ENCODE data around the gene PINK1. TPM values are rescaled to one million over a fixed set of nuclear protein-coding genes. Genes with fewer than 3 reads are reported as not detected.

Gene PINK1
- total RNA-seq, 4 donors from 2014 or later, result 149 to 173 (median 161) TPM

GRCh38 chr1:20597650-20598049 lies 35.6 kb upstream of the PINK1 start:
- DNase-seq (ENCODE audit: low spot score in 2 of 2), result no peak
- no peak overlapping the region for H3K4me3 ChIP-seq (ENCODE audit: low read depth, poor library complexity, severe bottlenecking)
- no peak for TF ChIP-seq CTCF (IDR thresholded peaks at IDR 0.05)
- TF ChIP-seq POLR2A (IDR thresholded peaks at IDR 0.05), result no peak
- intact Hi-C loops (cut with DNase I; ENCODE audit: low total_unique reads), result no loop called here
- 72 to 78% methylated on average over 3 of the region's 3 CpGs for WGBS, 2 donors

DNA sequence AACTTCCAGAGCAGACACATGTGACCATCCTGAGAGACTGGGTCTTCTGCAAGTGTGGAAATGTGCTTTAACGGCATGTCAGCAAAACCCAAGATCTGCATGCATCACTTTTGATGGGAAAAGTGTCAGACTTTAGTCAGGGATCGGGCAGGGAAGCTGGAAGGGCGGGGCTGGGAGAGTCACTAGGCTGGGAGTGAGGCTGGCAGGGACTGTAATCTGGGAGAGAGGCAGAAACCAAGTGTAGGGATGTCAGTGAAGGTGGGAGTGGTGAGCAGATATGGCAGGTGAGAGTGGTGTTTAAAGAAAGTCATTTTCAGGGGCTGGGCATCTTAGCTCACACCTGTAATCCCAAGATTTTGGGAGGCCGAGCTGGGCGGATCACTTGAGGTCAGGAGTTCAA lies 33.1 kb upstream of the PINK1 start:
- no peak for TF ChIP-seq POLR2A (IDR thresholded peaks at IDR 0.05)
- TF ChIP-seq CTCF (IDR thresholded peaks at IDR 0.05), result no peak
- intact Hi-C loops (cut with DNase I; ENCODE audit: low total_unique reads), result no loop called here
- H3K4me3 ChIP-seq (ENCODE audit: low read depth, poor library complexity, severe bottlenecking), result no peak overlapping the region
- 81% methylated on average over 5 of the region's 5 CpGs for WGBS, 2 donors
- DNase-seq (ENCODE audit: low spot score in 2 of 2), result no peak

- intact Hi-C loops (cut with DNase I; ENCODE audit: low total_unique reads), result no loop called here
- no peak overlapping the region for H3K4me3 ChIP-seq (ENCODE audit: low read depth, poor library complexity, severe bottlenecking)
- TF ChIP-seq POLR2A (IDR thresholded peaks at IDR 0.05) (no peak), CTCF (IDR thresholded peaks at IDR 0.05) (no peak)
- WGBS, 2 donors, result 62 to 63% methylated on average over 5 of the region's 5 CpGs
- DNase-seq (ENCODE audit: low spot score in 2 of 2), result no peak
Observed at GRCh38 chr1:20601129-20601825, 32.0 kb upstream of the PINK1 start.

DNA sequence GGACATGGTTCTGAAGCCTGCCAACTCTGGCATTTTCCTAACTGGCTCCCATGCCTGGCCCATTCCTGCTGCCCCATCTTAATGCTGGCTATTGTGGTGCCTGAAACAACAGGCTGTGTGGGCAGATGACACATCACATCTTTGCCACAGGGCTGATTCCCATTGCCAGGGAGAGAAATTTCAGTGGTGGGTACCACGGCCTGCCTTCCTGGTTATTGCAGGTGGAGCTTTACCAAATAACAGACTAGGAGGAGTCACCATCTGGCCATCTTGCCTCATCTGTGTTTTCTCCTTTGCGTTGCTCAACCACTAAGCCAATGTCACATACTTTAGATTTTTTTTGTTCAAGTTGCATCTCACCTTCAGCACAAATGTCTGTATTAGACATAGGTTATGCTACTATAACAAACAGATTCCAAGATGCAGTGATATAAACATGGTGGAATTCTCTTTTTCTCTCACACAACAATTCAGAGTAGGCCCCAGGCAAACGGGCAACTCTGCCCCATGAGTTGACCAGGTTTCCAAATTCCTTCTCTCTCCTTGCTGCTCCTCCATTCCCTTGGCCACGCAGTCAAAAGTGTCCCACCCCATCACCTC lies 30.3 kb upstream of the PINK1 start:
- no peak overlapping the region for H3K4me3 ChIP-seq (ENCODE audit: low read depth, poor library complexity, severe bottlenecking)
- TF ChIP-seq POLR2A (IDR thresholded peaks at IDR 0.05), result no peak
- TF ChIP-seq CTCF (IDR thresholded peaks at IDR 0.05), result no peak
- intact Hi-C loops (cut with DNase I; ENCODE audit: low total_unique reads), result no loop called here
- DNase-seq (ENCODE audit: low spot score in 2 of 2), result no peak
- 77 to 78% methylated on average over 4 of the region's 4 CpGs for WGBS, 2 donors

- TF ChIP-seq POLR2A (IDR thresholded peaks at IDR 0.05) (no peak), CTCF (IDR thresholded peaks at IDR 0.05) (no peak)
Observed at GRCh38 chr1:20603504-20604464, 29.5 kb upstream of the PINK1 start.

More at GRCh38 chr1:20603504-20604464, 29.5 kb upstream of the PINK1 start:
- no peak for DNase-seq (ENCODE audit: low spot score in 2 of 2)
- WGBS, 2 donors, result 90 to 92% methylated on average over 9 of the region's 9 CpGs
- H3K4me3 ChIP-seq (ENCODE audit: low read depth, poor library complexity, severe bottlenecking), result no peak overlapping the region
- intact Hi-C loops (cut with DNase I; ENCODE audit: low total_unique reads), result no loop called here

Measured in lower leg skin (tissue), 4 donors.